Mammary epithelial cell (primary cell): ENCODE data around the gene GTF2F1.

ENCODE experiments used
- EZH2 ChIP-seq: IDR thresholded peaks from 2 replicates; pipeline ENCODE4 v1.6.1; 2012; ENCODE audit warnings: low read length, inconsistent platforms, borderline replicate concordance
- TF ChIP-seq, protein P1 (sequence below), 2 donors: IDR thresholded peaks in 1 of 2; conservative IDR thresholded peaks in 1 of 2; 2 replicates each; pipeline ENCODE4 v1.5.1; 2011 to 2012; ENCODE audit warnings: inconsistent platforms in 2 of 2, low read length in 2 of 2, mild to moderate bottlenecking in 2 of 2, control low read depth in 1 of 2, low read depth in 1 of 2; ENCODE audit not compliant: insufficient read depth in 1 of 2; ENCODE audit errors: extremely low read depth in 1 of 2

DNA sequence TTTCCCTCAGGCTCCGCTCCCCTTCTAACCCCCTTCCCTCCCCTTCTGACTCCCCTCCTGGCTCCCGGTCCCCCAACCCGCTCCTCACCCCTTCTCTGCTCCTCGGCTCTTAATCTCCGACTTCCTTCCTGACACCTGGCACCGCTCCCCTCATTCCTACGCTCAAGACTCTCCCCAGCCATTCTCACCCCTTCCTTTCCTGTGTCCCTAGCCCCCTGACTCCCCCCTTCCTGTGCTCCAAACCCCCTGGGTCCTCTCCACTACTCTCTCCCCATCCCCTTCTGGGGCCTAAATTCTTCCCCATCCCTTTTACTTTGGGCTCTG is 31.0 kb downstream of the GTF2F1 start:
- TF ChIP-seq, protein P1, sequence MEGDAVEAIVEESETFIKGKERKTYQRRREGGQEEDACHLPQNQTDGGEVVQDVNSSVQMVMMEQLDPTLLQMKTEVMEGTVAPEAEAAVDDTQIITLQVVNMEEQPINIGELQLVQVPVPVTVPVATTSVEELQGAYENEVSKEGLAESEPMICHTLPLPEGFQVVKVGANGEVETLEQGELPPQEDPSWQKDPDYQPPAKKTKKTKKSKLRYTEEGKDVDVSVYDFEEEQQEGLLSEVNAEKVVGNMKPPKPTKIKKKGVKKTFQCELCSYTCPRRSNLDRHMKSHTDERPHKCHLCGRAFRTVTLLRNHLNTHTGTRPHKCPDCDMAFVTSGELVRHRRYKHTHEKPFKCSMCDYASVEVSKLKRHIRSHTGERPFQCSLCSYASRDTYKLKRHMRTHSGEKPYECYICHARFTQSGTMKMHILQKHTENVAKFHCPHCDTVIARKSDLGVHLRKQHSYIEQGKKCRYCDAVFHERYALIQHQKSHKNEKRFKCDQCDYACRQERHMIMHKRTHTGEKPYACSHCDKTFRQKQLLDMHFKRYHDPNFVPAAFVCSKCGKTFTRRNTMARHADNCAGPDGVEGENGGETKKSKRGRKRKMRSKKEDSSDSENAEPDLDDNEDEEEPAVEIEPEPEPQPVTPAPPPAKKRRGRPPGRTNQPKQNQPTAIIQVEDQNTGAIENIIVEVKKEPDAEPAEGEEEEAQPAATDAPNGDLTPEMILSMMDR (conservative IDR thresholded peaks at IDR 0.05 in 1 of 2, IDR thresholded peaks at IDR 0.05 in 1 of 2; ENCODE audit: extremely low read depth in 1 of 2, insufficient read depth in 1 of 2, low read depth in 1 of 2, low read length in 2 of 2) = no peak
- TF ChIP-seq EZH2 = no peak
